Astrocyte (in vitro differentiated cells and primary cell): ENCODE measurements around the gene RPS6KB1.

Source experiments
- CTCF ChIP-seq: IDR thresholded peaks from 2 replicates; pipeline ENCODE4 v1.5.1; 2011; ENCODE audit warnings: low read depth, mild to moderate bottlenecking, inconsistent platforms, low read length, moderate library complexity; ENCODE audit not compliant: insufficient read depth
- EZH2 ChIP-seq: IDR thresholded peaks from 2 replicates; pipeline ENCODE4 v1.6.1; 2012; ENCODE audit warnings: mild to moderate bottlenecking, low read length, inconsistent platforms; ENCODE audit not compliant: insufficient read depth

GRCh38 chr17:59844884-59845594 lies 47.9 kb upstream of the RPS6KB1 start:
- no peak for TF ChIP-seq CTCF
- no peak for TF ChIP-seq EZH2
